IPS-11a (cell line): Measurements from ENCODE around the gene SLC36A1.
"Not testable (repeated sequence)": the region's sequence is repeated elsewhere in the genome, so short reads cannot be mapped to it uniquely, and the experiment has no call there.

Experiments used
- H3K4me3 ChIP-seq: one replicate; pipeline ENCODE4 v1.5.1; 2013; ENCODE audit warnings: low read depth, low read length, control low read depth

The SLC36A1 gene

GRCh38 chr5:151483176-151483575 is 35.8 kb downstream of the SLC36A1 start:
- no peak overlapping the region for H3K4me3 ChIP-seq

- no peak overlapping the region for H3K4me3 ChIP-seq
Measured at GRCh38 chr5:151483647-151484046, 36.2 kb downstream of the SLC36A1 start.

- no peak overlapping the region for H3K4me3 ChIP-seq
Measured at GRCh38 chr5:151487544-151487943, 40.1 kb downstream of the SLC36A1 start.

GRCh38 chr5:151490627-151491026 is 43.2 kb downstream of the SLC36A1 start:
- no peak overlapping the region for H3K4me3 ChIP-seq

DNA sequence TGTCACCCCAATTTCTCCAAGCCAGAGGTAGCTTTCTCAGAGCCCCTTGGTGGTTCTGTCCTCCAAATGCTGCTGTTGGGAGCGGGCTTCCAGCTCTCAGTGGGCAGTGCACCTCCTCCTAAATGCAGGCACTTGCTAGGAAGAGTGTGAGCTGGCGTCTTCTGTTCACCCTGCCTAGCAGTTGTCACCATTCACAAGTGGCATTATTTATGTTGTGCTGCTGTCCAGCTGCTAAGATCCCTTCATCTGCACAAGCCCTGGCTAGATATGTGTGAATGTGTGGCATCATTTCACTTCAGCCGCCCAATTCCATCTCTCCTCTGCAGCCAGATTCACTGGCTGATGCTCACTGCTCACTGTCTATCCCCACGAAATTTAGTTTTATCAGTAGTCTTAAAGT is 43.7 kb downstream of the SLC36A1 start:
- no peak overlapping the region for H3K4me3 ChIP-seq

GRCh38 chr5:151492729-151493128 is 45.3 kb downstream of the SLC36A1 start:
- no peak overlapping the region for H3K4me3 ChIP-seq

- H3K4me3 ChIP-seq: no peak overlapping the region
Measured at GRCh38 chr5:151493665-151494064, 46.3 kb downstream of the SLC36A1 start.

- no peak overlapping the region for H3K4me3 ChIP-seq
Measured at GRCh38 chr5:151495320-151495719, 47.9 kb downstream of the SLC36A1 start.

- H3K4me3 ChIP-seq: no peak overlapping the region
Measured at GRCh38 chr5:151496041-151496484, 48.7 kb downstream of the SLC36A1 start.

DNA sequence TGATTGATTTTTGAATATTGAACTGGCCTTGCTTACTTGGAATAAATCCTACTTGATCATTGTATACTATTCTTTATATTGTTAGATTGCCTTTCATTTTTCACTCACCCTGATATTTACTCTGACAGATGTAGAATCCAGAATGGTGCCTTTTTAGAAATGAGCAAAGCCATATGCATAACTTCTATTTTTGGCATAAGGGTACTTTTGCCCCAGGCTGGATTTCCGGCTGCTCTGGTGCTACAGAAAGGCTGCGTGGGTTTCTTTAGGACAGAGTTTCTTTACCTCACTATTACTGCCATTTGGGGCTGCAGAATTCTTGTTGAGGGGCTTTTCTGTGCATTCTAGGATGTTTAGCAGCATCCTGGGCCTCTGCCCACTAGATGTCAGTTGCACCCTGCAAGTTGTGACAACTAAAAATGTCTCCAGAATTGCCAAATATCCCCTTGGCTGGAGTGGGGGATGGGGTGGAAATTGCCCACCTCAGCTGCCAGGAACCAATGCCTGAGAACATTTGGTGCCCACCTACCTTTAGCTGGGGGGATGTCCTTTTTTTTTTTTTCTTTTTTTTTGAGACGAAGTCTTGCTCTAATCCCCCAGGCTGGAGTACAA is 50.1 kb downstream of the SLC36A1 start:
- no peak overlapping the region for H3K4me3 ChIP-seq

DNA sequence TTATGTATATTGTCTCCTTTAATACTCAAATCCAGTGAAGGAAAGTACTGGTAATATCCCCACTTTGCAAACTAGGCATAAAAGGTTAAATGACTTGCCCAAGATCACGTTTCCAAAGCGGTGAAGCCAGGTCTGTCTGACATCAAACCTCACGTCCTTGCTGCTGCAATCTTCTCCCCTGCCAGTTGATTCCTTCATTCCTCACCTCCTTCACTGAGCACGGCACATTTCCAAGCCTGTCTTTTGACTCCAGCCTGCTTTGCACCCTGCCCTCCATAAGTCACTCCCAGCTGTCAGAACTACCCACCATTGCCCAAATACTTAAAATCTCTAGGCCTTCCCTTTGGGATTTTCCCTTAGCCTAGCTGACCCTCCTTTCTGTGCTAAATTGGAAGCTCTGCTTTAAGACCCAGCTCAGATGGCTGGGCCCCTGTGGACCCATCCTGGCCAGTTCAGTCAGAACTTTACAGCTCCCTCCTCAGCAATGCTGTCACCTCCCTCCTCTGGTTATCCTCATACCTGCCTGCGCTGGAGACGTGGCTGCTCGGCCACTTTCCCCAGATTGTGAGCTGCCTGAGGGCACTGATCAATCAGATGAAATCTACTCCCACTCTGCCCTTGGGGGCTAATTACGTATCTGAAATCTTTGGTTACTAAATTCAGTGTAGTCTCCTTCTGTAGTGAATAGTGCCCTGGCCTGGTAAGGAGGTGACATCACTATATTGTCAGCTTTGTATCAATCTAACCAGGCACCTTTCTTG is 51.2 kb downstream of the SLC36A1 start:
- H3K4me3 ChIP-seq: no peak overlapping the region

GRCh38 chr5:151499501-151500035 is 52.2 kb downstream of the SLC36A1 start:
- H3K4me3 ChIP-seq: no peak overlapping the region

- H3K4me3 ChIP-seq: no peak overlapping the region
Measured at GRCh38 chr5:151504006-151504405, 56.6 kb downstream of the SLC36A1 start.

DNA sequence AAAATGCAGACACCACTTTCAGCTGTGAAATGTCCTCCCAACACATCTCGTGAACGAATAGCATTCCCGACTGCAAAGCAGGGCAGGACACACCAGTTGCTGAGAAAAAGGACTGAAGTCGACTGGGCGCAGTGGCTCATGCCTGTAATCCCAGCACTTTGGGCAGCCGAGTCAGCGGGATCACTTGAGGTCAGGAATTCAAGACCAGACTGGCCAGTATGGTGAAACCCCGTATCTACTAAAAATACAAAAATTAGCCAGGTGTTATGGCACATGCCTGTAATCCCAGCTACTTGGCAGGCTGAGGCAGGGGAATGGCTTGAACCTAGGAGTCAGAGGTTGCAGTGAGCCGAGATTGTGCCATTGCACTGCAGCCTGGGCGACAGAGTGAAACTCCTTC is 60.9 kb downstream of the SLC36A1 start:
- H3K4me3 ChIP-seq: not testable (repeated sequence)

GRCh38 chr5:151509231-151509630 is 61.8 kb downstream of the SLC36A1 start:
- no peak overlapping the region for H3K4me3 ChIP-seq

GRCh38 chr5:151509836-151510235 is 62.4 kb downstream of the SLC36A1 start:
- no peak overlapping the region for H3K4me3 ChIP-seq

GRCh38 chr5:151517122-151517920 is 69.9 kb downstream of the SLC36A1 start:
- H3K4me3 ChIP-seq: no peak overlapping the region

DNA sequence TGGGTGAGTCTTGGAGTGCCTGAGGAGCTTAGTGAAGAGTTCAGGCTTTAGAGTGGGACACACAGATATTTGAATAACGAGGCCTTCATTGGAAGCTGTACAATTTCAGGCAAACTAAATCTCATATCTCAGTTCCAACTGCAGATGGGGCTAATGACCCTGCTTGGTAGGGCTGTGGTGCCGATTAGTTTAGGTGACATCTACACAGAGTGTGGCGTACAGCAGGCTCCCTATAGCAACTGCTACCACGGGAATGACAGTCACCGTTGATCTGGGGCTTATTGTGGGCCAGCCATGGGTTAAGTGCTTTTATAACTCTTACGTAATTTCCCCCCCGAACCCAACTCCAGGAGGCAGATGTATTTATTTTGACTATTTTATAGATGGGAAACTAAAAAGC is 72.9 kb downstream of the SLC36A1 start:
- no peak overlapping the region for H3K4me3 ChIP-seq

DNA sequence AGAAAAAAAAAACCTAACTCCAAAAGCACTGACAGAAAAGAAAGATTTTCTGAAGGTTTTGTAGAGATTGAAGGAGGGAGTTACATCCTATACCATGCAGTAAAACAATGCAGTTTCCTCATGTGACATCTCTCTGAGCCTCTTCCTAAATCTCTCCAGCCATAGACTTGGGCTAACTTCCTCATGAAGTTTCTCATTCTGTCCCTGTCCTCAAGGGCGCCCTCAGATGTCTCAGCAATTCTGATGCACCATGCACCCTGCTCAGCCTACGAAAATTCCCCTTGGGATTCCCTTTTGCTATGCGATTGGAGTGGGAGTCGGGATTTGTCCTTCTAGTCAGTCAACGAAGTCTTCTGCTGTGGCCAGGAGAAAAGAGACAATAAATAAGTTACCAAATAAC is 74.8 kb downstream of the SLC36A1 start:
- H3K4me3 ChIP-seq: no peak overlapping the region

GRCh38 chr5:151523335-151523734 is 75.9 kb downstream of the SLC36A1 start:
- H3K4me3 ChIP-seq: no peak overlapping the region

GRCh38 chr5:151528153-151528552 is 80.8 kb downstream of the SLC36A1 start:
- no peak overlapping the region for H3K4me3 ChIP-seq

DNA sequence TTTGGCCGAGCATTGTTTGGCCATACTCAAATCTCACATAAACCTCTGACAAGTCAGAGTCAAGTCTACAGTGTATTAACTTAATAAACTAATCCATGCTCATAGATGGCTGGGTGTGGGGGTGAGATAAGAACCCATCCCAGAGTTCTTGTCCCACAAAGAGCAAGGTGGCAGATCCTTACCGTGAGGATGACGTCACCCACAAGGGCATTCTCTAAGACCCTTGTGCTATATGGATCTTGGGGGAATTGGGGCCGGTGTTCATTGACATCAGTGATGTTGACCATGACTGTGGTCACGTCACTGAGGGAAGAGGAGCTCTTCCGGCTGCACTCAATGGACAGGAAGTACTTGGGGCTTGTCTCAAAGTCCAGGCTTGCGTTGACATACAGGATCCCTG is 81.6 kb downstream of the SLC36A1 start:
- H3K4me3 ChIP-seq: no peak overlapping the region
